ENCODE data around the gene LPAR6.
"Not testable (repeated sequence)": the region's sequence is repeated elsewhere in the genome, so short reads cannot be mapped to it uniquely, and the experiment has no call there.

The LPAR6 gene

DNA sequence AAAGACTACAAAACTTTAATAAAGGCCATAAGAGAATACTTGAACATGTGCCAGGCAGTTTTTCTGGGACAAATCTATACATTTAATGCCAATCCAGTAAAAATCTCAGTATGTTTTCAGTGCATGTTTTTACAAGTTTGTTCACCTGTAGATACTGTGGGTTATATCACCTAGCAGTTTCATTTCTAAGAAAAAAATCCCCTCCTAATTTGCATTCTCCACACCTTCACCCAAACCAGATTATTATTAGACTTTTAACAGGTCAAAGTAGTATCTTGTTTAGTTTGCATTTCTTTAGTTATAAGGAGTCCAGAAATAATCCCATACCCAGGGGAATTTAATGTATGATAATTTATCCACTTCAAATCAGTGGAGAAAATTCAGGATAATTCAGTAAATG lies 17.0 kb upstream of the LPAR6 start:
- TF ChIP-seq, protein P1, sequence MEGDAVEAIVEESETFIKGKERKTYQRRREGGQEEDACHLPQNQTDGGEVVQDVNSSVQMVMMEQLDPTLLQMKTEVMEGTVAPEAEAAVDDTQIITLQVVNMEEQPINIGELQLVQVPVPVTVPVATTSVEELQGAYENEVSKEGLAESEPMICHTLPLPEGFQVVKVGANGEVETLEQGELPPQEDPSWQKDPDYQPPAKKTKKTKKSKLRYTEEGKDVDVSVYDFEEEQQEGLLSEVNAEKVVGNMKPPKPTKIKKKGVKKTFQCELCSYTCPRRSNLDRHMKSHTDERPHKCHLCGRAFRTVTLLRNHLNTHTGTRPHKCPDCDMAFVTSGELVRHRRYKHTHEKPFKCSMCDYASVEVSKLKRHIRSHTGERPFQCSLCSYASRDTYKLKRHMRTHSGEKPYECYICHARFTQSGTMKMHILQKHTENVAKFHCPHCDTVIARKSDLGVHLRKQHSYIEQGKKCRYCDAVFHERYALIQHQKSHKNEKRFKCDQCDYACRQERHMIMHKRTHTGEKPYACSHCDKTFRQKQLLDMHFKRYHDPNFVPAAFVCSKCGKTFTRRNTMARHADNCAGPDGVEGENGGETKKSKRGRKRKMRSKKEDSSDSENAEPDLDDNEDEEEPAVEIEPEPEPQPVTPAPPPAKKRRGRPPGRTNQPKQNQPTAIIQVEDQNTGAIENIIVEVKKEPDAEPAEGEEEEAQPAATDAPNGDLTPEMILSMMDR (IDR thresholded peaks at IDR 0.05; ENCODE audit: low read depth, low read length): no peak

DNA sequence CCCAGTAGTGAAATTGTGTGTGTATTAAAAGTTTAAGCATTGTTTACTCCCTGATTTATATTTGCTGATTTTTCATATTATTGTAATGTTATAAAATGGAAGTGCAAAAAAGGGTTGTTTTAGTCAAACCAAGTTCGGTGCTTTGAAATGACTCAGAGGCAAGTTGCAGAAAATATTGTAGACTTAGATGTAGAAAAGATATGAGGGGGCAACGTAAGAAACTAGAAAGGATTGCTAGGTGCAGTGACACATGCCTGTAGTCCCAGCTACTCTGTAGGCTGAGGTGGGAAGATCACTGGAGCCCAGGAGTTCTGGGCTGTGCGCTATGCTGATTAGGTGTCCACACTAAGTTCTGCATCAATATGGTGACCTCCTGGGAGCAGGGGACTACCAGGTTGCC lies 16.1 kb upstream of the LPAR6 start:
- no peak overlapping the region for H3K4me3 ChIP-seq (ENCODE audit: low read depth, low read length)
- TF ChIP-seq, protein P1 (IDR thresholded peaks at IDR 0.05; ENCODE audit: low read depth, low read length): no peak

More for the DNA sequence above, 17.0 kb upstream of the LPAR6 start:
- H3K4me3 ChIP-seq (ENCODE audit: low read depth, low read length): no peak overlapping the region

DNA sequence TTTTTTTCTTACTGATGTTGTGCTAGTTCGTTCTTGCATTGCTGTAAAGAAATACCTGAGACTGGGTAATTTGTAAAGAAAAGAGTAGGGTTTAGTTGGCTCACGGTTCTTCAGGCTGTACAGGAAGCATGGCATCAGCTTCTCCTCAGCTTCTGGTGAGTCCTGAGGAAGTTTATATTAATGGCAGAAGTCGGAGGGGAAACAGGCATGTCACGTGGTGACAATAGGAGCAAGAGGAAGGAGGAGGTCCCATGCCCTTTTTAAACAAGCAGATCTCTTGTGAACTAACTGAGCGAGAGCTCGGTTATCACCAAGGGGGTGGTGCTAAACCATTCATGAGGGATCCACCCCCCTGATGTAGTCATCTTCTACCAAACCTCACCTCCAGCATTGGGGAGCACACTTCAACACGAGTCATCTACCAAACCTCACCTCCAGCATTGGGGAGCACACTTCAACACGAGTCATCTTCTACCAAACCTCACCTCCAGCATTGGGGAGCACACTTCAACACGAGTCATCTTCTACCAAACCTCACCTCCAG lies 13.9 kb upstream of the LPAR6 start:
- not testable (repeated sequence) for H3K4me3 ChIP-seq (ENCODE audit: low read depth, low read length)

DNA sequence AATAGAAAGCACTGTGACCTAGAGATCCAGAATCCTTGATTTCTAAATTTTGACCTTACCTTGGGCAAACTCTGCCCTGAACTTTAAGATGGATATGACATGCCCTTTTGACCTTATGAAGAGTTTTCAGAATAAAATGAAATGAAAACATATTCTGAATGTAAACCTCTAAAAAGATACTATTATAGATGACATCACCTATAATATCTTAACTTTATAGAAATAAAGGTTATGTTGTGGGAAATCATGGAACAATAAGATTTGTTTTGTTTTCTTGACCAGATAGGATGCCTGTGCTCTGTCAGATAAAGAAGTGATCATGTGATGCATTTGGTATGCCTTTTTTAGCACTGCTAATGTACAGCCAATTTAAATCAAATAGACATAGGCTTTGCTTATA lies 13.1 kb upstream of the LPAR6 start:
- H3K4me3 ChIP-seq (ENCODE audit: low read depth, low read length): no peak overlapping the region
- TF ChIP-seq, protein P1 (IDR thresholded peaks at IDR 0.05; ENCODE audit: low read depth, low read length): no peak

DNA sequence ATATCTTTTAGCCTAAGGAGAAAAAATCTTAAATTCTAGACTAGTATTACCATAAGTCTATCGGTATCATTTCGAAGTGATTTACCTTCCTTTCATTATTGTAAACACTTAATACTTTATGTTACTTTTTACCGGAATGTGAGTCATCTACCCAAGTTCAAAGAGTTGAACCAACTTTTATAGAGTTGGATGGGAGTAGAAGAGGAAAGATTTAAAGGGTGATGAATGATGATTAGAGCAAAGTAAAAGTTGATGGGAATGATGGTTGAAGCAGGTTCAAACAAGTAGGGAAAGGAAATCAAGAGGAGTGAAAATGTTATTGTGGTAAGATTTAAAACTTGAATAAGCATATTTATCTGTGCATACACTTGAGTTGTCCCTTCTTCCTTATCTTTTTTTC lies 11.3 kb upstream of the LPAR6 start:
- TF ChIP-seq, protein P1 (IDR thresholded peaks at IDR 0.05; ENCODE audit: low read depth, low read length): no peak
- no peak overlapping the region for H3K4me3 ChIP-seq (ENCODE audit: low read depth, low read length)

DNA sequence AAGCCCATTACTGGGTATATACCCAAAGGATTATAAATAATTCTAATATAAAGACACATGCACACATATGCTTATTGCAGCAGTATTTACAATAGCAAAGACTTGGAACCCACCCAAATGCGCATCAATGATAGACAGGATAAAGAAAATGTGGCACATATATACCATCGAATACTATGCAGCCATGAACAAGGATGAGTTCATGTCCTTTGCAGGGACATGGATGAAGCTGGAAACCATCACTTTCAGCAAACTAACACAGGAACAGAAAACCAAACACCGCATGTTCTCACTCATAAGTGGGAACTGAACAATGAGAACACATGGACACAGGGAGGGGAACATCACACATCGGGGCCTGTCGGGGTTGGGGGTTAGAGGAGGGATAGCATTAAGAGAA lies 9.1 kb upstream of the LPAR6 start:
- not testable (repeated sequence) for H3K4me3 ChIP-seq (ENCODE audit: low read depth, low read length)

DNA sequence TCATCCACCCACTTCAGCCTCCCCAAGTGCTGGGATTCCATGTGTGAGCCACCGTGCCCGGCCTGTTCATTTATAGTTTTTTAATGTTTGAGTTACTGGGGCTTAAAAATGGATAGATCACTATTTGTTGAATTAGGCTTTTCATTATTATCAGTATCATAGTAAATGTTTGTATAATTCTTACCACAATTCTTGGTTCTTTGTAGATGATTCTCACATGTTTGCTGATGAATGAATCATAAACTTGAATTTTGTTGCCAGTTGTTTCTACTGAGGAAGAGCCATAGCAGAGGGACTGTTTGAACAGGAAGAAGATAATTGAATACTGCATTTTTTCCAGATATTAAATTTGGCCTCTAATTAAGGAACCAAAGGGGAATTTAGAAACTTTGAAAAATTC lies 2.6 kb upstream of the LPAR6 start:
- no peak overlapping the region for H3K4me3 ChIP-seq (ENCODE audit: low read depth, low read length)
- TF ChIP-seq, protein P1 (IDR thresholded peaks at IDR 0.05; ENCODE audit: low read depth, low read length): no peak

DNA sequence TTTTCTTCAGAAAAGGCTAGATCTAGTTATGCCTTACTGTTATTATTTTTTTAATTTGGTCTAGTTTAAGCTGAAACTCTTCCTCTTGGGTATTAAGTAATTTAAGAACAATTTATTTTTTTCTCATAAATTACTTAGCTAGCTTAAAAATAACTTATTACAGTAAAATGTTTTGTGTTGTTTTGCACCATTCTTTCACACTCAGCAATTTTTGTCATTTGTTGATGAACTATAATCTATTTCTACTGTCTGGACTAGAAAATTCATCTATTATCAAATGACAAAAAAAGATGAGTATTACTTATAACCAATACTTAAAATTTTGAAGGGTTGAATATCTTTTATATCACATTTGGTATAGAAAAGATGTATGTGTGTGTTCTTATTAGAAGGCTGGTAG lies 1.6 kb upstream of the LPAR6 start:
- no peak overlapping the region for H3K4me3 ChIP-seq (ENCODE audit: low read depth, low read length)
- TF ChIP-seq, protein P1 (IDR thresholded peaks at IDR 0.05; ENCODE audit: low read depth, low read length): no peak
